HG03432 (cell line): ENCODE measurements around the gene CER1.

ENCODE experiments used
- ATAC-seq: cut with Tn5 transposase; IDR thresholded peaks from one replicate; pipeline ENCODE4 v1.9.1; 2021; ENCODE audit warnings: mild to moderate bottlenecking, moderate library complexity; ENCODE audit not compliant: unreplicated experiment

CER1 gene

GRCh38 chr9:14722391-14723035, at the start of gene CER1:
CER1 (minus strand) TSS chr9:14722733; CDS start chr9:14722672, 61 bp downstream.
- no peak for ATAC-seq

GRCh38 chr9:14770592-14770991, 48.1 kb upstream of the CER1 start:
- no peak for ATAC-seq

- peak; percentile 56 for ATAC-seq
Observed at GRCh38 chr9:14769230-14769571, 46.7 kb upstream of the CER1 start.

GRCh38 chr9:14768405-14769229, 46.1 kb upstream of the CER1 start:
- ATAC-seq: peak; percentile 61

- ATAC-seq: no peak
Observed at GRCh38 chr9:14766299-14766698, 43.8 kb upstream of the CER1 start.

- no peak for ATAC-seq
Observed at GRCh38 chr9:14761584-14761983, 39.1 kb upstream of the CER1 start.

GRCh38 chr9:14760060-14760459, 37.5 kb upstream of the CER1 start:
- ATAC-seq: no peak

GRCh38 chr9:14756291-14756690, 33.8 kb upstream of the CER1 start:
- ATAC-seq: no peak

GRCh38 chr9:14752871-14753270, 30.3 kb upstream of the CER1 start:
- ATAC-seq: no peak

- ATAC-seq: no peak
Observed at GRCh38 chr9:14752271-14752670, 29.7 kb upstream of the CER1 start.

- ATAC-seq: no peak
Observed at GRCh38 chr9:14750821-14751220, 28.3 kb upstream of the CER1 start.

GRCh38 chr9:14749741-14750211, 27.2 kb upstream of the CER1 start:
- no peak for ATAC-seq

- no peak for ATAC-seq
Observed at GRCh38 chr9:14748373-14748772, 25.8 kb upstream of the CER1 start.

- no peak for ATAC-seq
Observed at GRCh38 chr9:14747111-14747510, 24.6 kb upstream of the CER1 start.

GRCh38 chr9:14746626-14747025, 24.1 kb upstream of the CER1 start:
- ATAC-seq: no peak

GRCh38 chr9:14744768-14745167, 22.2 kb upstream of the CER1 start:
- ATAC-seq: no peak

GRCh38 chr9:14741369-14741768, 18.8 kb upstream of the CER1 start:
- ATAC-seq: peak; percentile 96

- ATAC-seq: no peak
Observed at GRCh38 chr9:14733133-14733532, 10.6 kb upstream of the CER1 start.

GRCh38 chr9:14731294-14731981, 8.9 kb upstream of the CER1 start:
- ATAC-seq: no peak

- ATAC-seq: no peak
Observed at GRCh38 chr9:14730461-14730898, 7.9 kb upstream of the CER1 start.

- no peak for ATAC-seq
Observed at GRCh38 chr9:14723301-14723700, 768 bp upstream of the CER1 start.
